NOMO-1 (cell line): Measurements from ENCODE around the gene AR.
A peak's percentile ranks its signal among the peaks of the same experiment; 100 is the strongest.

ENCODE experiments used
- DNase-seq, 2 experiments: peaks; one replicate each; lab custom pipeline; 2025; ENCODE audit not compliant: unreplicated experiment in 2 of 2; lab: John Stamatoyannopoulos, UW

The AR gene, protein sequence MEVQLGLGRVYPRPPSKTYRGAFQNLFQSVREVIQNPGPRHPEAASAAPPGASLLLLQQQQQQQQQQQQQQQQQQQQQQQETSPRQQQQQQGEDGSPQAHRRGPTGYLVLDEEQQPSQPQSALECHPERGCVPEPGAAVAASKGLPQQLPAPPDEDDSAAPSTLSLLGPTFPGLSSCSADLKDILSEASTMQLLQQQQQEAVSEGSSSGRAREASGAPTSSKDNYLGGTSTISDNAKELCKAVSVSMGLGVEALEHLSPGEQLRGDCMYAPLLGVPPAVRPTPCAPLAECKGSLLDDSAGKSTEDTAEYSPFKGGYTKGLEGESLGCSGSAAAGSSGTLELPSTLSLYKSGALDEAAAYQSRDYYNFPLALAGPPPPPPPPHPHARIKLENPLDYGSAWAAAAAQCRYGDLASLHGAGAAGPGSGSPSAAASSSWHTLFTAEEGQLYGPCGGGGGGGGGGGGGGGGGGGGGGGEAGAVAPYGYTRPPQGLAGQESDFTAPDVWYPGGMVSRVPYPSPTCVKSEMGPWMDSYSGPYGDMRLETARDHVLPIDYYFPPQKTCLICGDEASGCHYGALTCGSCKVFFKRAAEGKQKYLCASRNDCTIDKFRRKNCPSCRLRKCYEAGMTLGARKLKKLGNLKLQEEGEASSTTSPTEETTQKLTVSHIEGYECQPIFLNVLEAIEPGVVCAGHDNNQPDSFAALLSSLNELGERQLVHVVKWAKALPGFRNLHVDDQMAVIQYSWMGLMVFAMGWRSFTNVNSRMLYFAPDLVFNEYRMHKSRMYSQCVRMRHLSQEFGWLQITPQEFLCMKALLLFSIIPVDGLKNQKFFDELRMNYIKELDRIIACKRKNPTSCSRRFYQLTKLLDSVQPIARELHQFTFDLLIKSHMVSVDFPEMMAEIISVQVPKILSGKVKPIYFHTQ

DNA sequence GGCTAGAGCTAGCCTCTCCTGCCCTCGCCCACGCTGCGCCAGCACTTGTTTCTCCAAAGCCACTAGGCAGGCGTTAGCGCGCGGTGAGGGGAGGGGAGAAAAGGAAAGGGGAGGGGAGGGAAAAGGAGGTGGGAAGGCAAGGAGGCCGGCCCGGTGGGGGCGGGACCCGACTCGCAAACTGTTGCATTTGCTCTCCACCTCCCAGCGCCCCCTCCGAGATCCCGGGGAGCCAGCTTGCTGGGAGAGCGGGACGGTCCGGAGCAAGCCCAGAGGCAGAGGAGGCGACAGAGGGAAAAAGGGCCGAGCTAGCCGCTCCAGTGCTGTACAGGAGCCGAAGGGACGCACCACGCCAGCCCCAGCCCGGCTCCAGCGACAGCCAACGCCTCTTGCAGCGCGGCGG, at the start of gene AR:
Gene AR (plus strand): TSS at position 204 of the 400 bp plus-strand sequence. CDS start 1,126 bp downstream, outside the sequence.
- DNase-seq: no peak

DNA sequence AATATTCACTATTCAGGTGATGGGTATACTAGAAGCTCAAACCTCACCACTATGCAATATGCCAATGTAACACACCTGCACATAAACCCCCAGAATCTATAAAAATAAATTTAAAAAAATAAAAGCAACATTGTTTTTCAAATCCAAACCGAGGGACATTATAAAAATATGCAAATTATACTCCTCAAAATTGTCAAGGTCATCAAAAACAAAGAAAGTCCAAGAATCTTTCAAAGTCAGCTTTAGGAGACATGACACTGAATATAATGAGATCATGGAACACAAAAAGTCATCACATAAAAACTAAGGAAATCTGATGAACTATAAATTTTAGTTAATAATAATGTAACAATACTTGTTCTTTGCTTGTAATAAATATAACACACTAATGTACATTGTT, 43.2 kb upstream of the AR start:
- DNase-seq: no peak

DNA sequence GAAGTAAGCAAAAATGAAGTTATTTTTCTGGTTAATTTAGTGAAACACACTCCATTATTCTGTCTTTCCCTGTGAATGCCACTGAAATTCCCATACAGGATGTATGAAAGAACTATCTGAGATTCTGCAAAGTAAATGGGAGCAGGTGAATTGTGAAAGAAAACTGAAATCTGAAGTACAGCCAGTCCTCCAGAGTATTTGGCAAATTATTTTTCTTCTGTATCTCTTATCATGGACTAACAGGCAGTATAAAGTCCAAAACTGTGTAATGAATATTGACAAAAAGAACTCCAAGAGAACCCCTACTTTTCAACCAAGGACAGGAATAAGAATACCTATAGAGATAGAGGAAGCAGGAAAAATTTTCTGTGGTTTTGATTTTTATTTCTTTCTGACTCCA, 40.8 kb upstream of the AR start:
- DNase-seq: no peak

DNA sequence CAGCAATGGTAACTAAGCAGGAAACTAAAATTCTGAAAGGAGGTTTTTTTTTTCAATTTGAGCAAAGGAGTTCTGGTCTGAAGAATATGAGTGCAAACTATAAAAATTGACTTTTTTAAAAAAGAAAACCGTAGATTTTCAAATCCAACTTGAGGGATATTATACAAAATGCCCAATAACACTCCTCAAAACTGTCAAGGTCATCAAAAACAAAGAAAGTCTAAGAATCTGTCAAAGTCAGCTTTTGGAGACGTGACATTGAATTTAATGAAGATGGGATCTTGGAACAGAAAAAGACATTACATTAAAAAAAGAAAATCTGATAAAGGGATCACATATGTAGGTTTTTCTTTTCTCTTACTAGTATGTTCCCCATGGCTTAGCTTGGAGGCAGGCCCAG, 40.4 kb upstream of the AR start:
- no peak for DNase-seq

DNA sequence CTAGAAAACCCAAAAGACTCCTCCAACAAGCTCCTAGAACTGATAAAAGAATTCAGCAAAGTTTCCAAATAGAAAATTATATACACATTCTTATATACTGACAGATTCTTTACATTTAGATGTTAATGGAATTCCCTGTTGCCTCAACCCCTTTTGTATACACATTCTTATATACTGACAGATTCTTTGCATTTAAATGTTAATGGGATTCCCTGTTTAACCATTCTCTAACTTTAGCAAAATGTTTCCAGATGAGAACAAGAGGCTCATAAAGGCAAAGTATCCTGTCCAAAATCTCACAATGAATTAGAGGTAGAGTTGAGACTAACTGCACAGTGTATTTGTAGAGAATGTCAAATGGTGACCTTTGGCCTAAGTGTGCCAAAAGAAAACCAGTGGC, 23.1 kb upstream of the AR start:
- no peak for DNase-seq

DNA sequence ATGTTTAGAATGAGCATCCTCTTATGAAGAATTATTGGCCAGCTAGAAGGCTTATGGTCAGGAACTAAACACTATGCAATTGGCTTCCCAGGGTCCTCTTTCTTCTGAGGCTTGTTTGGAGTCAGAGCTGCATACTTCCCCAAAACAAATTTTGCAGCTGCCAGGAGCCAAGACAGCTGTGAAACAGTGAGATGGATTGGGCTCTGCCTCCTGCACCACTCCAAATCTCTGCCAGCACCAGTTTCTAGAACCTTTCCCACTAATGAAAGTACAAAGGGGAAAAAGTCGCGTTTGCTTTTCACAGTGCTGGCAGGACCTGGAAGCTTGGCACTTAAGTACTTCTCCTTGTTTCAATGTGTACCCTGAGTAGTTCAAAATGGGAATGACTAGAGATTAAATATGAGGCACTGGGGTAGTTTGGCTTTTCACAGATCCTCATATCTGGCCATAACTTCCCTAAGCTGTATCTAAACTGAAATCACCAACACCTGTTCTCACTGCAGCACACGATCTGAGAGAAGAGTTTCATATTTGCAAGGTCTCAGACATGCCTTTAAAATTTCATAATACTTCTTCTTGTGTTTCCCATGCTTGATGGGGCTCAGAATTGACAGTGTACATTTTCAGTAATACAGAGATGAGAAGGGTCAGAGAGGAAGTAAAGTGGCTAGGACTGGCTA, 20.7 kb upstream of the AR start:
- DNase-seq: no peak

DNA sequence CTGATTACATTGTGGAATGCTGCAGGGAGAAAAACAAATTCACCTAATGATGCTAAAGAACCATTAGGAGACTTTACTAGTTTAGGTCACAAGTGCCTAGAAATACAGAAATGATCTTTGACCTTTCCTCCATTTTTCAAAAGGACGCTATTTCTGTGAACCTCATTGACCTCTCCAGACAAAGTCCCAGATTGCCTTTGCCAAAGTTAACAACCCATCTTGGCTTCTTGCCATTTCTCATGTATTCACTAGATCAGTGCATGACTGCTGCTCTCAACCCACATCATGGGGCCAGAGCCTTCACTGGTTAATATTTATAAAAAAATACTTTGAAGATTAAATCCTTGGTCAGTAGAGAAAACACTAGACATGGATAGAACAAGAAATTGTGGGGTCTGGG, 19.9 kb upstream of the AR start:
- DNase-seq: no peak

DNA sequence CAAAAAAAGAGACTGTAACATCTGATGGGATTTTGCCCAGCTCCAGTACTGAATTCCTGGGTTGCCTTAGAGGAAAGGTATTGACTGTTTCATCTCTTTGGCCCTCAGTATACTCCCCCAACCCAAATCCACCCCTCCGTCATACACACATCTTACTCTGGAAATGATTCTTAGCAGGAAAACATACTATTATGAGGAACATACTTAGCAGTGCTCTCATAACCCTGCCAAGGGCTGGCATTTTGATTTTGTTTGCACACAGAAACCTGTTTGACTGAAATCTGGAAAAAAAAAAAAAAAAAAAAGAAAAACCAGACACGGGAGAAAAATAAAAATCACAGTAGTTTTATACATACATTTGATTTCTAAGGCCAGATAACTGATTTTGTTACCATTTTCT, 19.4 kb upstream of the AR start:
- DNase-seq: no peak

DNA sequence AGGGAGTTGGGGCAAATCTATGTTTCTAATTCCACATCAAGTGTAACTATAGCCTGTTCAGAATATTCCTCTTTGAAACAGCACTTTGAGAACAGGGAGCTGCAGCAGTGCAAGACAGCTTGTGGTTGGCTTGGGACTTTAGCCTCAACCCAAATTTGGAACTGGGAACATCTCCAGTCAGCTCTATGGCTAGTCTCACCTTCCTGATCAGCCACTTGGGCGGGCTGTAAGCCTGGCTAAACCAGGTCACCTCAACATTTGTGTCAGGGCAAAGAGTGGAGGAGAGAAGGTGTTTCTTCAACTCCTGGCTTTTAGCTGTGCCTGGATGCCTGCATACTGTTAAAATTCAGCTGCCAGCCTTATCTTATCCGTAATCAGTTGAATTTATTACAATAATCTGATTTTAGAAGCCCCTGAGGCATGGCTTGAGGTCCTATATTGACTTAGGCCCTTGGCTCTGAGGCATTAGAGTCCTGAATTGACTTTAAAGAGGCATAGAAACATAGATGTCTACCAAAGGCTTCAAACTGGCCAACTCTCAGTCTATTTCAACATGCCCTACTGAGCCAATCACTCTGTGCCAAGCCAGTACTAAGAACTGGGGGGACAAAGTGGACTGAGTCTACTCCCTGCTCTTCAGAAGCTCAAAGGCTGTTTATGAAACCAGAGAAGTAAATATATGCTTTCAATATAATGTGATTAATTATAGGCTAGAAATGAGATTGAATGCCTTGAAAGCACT, 18.7 kb upstream of the AR start:
- DNase-seq: no peak

DNA sequence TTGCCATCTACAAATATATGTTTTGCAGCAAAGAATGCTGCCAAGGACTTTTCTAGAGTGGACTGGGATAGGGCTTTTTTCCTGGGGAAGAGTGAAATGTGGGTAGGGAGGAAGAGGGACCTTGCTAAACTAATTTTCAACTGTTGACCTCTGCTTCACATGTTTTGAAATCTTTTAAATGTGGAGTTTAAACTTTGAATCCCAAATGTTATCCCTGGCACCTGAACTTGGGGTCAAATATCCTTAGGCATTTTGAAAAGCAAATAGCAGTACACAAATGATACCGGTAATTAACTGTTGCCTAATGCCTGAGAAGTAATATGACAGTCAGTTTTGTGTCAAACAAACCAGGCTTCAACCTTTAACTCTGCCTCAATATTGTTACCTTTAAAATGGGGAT, 7.3 kb upstream of the AR start:
- DNase-seq: no peak

DNA sequence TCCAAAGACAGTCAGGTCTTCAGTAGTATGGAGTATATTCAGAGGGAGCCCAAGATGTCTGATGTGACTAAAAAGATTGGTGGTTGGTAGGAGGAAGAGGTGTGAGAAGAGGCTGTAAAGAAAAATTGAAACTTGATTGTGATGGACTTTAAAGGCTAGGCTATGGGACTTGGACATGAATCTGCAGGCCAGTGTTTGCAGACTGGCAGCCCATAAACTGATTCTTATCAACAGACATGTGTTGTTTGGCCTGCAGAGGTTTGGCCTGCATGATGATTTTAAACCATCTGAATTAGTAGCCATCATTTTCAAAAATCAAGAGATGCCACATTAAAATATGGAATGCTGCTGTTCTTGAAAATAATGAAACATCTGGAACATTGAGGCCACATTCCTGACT, 5.4 kb upstream of the AR start:
- DNase-seq: no peak

DNA sequence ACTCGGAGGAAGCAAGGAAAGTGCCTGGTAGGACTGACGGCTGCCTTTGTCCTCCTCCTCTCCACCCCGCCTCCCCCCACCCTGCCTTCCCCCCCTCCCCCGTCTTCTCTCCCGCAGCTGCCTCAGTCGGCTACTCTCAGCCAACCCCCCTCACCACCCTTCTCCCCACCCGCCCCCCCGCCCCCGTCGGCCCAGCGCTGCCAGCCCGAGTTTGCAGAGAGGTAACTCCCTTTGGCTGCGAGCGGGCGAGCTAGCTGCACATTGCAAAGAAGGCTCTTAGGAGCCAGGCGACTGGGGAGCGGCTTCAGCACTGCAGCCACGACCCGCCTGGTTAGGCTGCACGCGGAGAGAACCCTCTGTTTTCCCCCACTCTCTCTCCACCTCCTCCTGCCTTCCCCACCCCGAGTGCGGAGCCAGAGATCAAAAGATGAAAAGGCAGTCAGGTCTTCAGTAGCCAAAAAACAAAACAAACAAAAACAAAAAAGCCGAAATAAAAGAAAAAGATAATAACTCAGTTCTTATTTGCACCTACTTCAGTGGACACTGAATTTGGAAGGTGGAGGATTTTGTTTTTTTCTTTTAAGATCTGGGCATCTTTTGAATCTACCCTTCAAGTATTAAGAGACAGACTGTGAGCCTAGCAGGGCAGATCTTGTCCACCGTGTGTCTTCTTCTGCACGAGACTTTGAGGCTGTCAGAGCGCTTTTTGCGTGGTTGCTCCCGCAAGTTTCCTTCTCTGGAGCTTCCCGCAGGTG, 637 bp downstream of the AR start:
- DNase-seq: no peak

DNA sequence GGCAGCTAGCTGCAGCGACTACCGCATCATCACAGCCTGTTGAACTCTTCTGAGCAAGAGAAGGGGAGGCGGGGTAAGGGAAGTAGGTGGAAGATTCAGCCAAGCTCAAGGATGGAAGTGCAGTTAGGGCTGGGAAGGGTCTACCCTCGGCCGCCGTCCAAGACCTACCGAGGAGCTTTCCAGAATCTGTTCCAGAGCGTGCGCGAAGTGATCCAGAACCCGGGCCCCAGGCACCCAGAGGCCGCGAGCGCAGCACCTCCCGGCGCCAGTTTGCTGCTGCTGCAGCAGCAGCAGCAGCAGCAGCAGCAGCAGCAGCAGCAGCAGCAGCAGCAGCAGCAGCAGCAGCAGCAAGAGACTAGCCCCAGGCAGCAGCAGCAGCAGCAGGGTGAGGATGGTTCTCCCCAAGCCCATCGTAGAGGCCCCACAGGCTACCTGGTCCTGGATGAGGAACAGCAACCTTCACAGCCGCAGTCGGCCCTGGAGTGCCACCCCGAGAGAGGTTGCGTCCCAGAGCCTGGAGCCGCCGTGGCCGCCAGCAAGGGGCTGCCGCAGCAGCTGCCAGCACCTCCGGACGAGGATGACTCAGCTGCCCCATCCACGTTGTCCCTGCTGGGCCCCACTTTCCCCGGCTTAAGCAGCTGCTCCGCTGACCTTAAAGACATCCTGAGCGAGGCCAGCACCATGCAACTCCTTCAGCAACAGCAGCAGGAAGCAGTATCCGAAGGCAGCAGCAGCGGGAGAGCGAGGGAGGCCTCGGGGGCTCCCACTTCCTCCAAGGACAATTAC, 1.4 kb downstream of the AR start:
- DNase-seq: no peak

DNA sequence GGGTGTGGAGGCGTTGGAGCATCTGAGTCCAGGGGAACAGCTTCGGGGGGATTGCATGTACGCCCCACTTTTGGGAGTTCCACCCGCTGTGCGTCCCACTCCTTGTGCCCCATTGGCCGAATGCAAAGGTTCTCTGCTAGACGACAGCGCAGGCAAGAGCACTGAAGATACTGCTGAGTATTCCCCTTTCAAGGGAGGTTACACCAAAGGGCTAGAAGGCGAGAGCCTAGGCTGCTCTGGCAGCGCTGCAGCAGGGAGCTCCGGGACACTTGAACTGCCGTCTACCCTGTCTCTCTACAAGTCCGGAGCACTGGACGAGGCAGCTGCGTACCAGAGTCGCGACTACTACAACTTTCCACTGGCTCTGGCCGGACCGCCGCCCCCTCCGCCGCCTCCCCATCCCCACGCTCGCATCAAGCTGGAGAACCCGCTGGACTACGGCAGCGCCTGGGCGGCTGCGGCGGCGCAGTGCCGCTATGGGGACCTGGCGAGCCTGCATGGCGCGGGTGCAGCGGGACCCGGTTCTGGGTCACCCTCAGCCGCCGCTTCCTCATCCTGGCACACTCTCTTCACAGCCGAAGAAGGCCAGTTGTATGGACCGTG, 2.2 kb downstream of the AR start:
- DNase-seq: no peak

DNA sequence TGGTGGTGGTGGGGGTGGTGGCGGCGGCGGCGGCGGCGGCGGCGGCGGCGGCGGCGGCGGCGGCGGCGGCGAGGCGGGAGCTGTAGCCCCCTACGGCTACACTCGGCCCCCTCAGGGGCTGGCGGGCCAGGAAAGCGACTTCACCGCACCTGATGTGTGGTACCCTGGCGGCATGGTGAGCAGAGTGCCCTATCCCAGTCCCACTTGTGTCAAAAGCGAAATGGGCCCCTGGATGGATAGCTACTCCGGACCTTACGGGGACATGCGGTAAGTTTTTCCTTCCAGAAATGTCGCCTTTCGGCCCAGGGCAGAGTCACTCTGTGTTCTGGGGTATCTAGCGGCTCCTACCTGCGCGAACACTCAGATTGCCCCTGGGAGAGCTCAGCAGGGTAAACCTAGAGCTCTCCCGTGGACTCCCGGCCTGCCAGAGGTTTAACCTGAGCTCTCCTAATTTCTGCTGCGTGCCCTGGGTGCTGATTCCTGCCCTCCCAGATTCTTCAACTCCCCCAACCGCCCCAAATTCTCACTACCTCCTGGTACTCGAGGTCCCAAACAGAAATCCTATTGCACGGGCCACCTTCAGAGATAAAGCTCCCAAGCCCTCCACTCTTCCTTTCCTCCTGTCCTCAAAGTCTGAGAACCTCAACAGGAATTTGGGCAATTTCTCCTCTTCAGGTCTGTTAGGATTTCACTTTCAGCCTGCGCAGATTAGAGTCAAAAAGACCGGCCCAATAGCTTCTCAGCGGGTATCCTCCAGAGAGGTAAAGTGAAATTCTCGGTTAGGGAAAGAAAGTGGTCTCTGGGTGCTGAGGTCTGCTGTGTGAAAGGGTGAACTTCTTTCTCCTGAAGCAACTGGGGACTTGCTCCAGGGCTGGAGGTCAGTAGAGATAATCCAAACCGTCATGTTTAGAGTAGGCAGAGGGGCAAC, 2.9 kb downstream of the AR start:
- no peak for DNase-seq

DNA sequence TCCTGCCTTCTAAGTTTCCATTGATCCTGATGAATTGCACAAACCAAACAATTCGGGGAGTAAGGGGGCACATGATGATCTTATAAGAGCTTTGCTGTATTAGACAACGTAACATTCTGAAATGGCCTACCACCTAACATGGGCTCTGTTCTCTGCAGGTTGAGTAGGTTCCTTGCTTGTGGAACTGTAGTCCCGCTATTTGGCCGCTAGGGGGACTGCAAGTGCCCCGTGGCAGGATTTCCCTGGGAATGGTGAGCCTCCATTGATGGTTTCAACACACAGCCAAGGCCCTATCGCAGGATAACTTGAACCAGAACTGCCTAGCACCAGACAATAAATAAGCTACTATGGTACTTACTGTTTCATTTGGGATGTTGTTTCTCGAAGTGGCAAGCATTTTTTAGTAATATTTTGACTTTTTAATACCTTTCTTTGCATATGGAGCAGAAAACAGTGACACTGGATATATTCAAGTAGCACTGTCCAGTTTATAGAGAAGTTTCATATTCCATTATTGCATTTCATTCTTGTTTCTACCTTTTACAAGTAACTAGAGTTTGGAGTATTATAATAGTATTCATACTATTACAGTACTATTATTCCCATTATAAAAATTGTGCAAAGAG, 11.9 kb downstream of the AR start:
- peak in 1 of 2 experiments; percentile 15 for DNase-seq

DNA sequence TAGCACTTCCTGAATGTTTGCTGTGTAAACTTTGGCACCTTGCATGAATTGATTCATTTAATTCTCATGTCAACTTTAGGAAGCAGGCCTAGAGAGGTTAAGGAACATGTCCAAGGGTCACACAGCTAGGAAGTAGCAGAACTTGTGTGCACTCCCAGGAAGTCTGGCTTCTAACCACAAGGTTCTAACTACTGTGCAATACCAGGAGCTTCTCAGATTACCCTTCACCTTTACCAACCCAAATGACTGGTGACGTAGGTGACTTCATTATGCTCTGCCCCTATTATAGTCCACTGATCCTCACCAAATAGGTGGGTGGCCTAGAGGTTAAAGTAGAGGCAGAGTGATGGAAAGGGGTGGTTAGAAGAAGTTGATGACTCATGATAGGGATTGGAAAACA, 14.4 kb downstream of the AR start:
- no peak for DNase-seq
